Nephron (organoid): Measurements from ENCODE around the gene UBE2F.
"Not testable (repeated sequence)": the region's sequence is repeated elsewhere in the genome, so short reads cannot be mapped to it uniquely, and the experiment has no call there.

ENCODE experiments used
- H3K27ac Mint-ChIP-seq, 3 experiments: 2 replicates each; pipeline ENCODE4 v1.8.0; 2020; ENCODE audit warnings: mixed read lengths in 3 of 3, mild to moderate bottlenecking in 2 of 3, moderate library complexity in 1 of 3
- H3K27me3 Mint-ChIP-seq: 2 replicates; pipeline ENCODE4 v1.8.0; 2021; ENCODE audit warnings: low read depth, mild to moderate bottlenecking, moderate library complexity, mixed read lengths
- H3K36me3 Mint-ChIP-seq: 2 replicates; pipeline ENCODE4 v1.8.0; 2020; ENCODE audit warnings: low read depth, mixed read lengths
- H3K4me1 Mint-ChIP-seq: 2 replicates; pipeline ENCODE4 v1.8.0; 2020; ENCODE audit warnings: mixed read lengths
- H3K4me3 Mint-ChIP-seq, 3 experiments: 2 replicates each; pipeline ENCODE4 v1.8.0; 2020; ENCODE audit warnings: mild to moderate bottlenecking in 3 of 3, mixed read lengths in 3 of 3, moderate library complexity in 2 of 3
- H3K9me3 Mint-ChIP-seq: 2 replicates; pipeline ENCODE4 v1.8.0; 2020; ENCODE audit warnings: mixed read lengths
- CTCF ChIP-seq, 3 experiments: fragments of 200-600 bp; sonication (generic); IDR thresholded peaks; one replicate each; pipeline ENCODE4 v1.5.0; 2021; ENCODE audit warnings: antibody characterized with exemption in 3 of 3; ENCODE audit not compliant: unreplicated experiment in 3 of 3

Gene UBE2F

GRCh38 chr2:238032755-238033337 lies 66.0 kb downstream of the UBE2F start:
- H3K4me1 Mint-ChIP-seq = no peaks in the 10 kb centered on the region
- H3K9me3 Mint-ChIP-seq = no peaks in the 10 kb centered on the region
- TF ChIP-seq CTCF (IDR thresholded peaks at IDR 0.05; ENCODE audit: unreplicated experiment in 3 of 3) = no peak
- peaks cover 38% of the 10 kb centered on the region for H3K36me3 Mint-ChIP-seq
- H3K27me3 Mint-ChIP-seq = peaks cover 3% of the 10 kb centered on the region
- no peak overlapping the region for H3K27ac Mint-ChIP-seq
- H3K4me3 Mint-ChIP-seq = no peak overlapping the region

GRCh38 chr2:238033991-238034390 lies 67.2 kb downstream of the UBE2F start:
- H3K4me3 Mint-ChIP-seq, H3K27me3 Mint-ChIP-seq, H3K9me3 Mint-ChIP-seq, H3K4me1 Mint-ChIP-seq, H3K27ac Mint-ChIP-seq: not testable (repeated sequence)
- peaks cover 45% of the 10 kb centered on the region for H3K36me3 Mint-ChIP-seq

GRCh38 chr2:238038203-238038602 lies 71.4 kb downstream of the UBE2F start:
- peaks cover 37% of the 10 kb centered on the region for H3K36me3 Mint-ChIP-seq
- no peak overlapping the region for H3K27ac Mint-ChIP-seq
- no peaks in the 10 kb centered on the region for H3K4me1 Mint-ChIP-seq
- no peak overlapping the region for H3K4me3 Mint-ChIP-seq
- H3K9me3 Mint-ChIP-seq = no peaks in the 10 kb centered on the region
- TF ChIP-seq CTCF (IDR thresholded peaks at IDR 0.05; ENCODE audit: unreplicated experiment in 3 of 3) = no peak
- H3K27me3 Mint-ChIP-seq = no peaks in the 10 kb centered on the region

- H3K27me3 Mint-ChIP-seq = no peaks in the 10 kb centered on the region
- H3K27ac Mint-ChIP-seq = no peak overlapping the region
- no peaks in the 10 kb centered on the region for H3K4me1 Mint-ChIP-seq
- no peak overlapping the region for H3K4me3 Mint-ChIP-seq
- no peak for TF ChIP-seq CTCF (IDR thresholded peaks at IDR 0.05; ENCODE audit: unreplicated experiment in 3 of 3)
- peaks cover 45% of the 10 kb centered on the region for H3K36me3 Mint-ChIP-seq
- no peaks in the 10 kb centered on the region for H3K9me3 Mint-ChIP-seq
Observed at GRCh38 chr2:238039151-238039550, 72.3 kb downstream of the UBE2F start.

GRCh38 chr2:238039985-238040384 lies 73.2 kb downstream of the UBE2F start:
- Mint-ChIP-seq H3K4me3 (no peak overlapping the region), H3K9me3 (no peaks in the 10 kb centered on the region), H3K36me3 (peaks cover 43% of the 10 kb centered on the region), H3K27me3 (no peaks in the 10 kb centered on the region), H3K27ac (no peak overlapping the region), H3K4me1 (no peaks in the 10 kb centered on the region)
- TF ChIP-seq CTCF (IDR thresholded peaks at IDR 0.05; ENCODE audit: unreplicated experiment in 3 of 3) = no peak

DNA sequence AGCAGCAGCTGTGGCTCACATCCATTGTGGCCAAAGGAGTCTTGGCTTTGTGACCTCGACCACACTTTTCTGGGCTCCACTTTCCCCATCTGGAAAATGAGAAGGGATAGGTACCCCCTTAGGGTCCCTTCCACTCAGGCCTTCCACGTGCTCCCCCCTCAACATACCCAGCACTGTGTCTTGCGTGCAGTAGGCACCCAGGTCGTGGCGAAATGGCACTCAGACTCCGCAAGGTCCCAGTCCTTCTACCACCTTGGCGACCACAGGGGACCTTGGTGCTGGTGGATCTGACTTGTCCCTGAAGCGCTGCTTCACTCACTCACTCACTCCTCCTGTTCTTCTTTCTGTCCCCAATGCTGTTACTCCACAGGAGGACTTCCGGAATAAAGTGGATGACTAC lies 74.1 kb downstream of the UBE2F start:
- Mint-ChIP-seq H3K4me1 (no peaks in the 10 kb centered on the region), H3K27ac (no peak overlapping the region), H3K27me3 (no peaks in the 10 kb centered on the region), H3K36me3 (peaks cover 41% of the 10 kb centered on the region), H3K4me3 (no peak overlapping the region), H3K9me3 (no peaks in the 10 kb centered on the region)
- no peak for TF ChIP-seq CTCF (IDR thresholded peaks at IDR 0.05; ENCODE audit: unreplicated experiment in 3 of 3)
